ENCODE results near the gene MEF2D.

DNA sequence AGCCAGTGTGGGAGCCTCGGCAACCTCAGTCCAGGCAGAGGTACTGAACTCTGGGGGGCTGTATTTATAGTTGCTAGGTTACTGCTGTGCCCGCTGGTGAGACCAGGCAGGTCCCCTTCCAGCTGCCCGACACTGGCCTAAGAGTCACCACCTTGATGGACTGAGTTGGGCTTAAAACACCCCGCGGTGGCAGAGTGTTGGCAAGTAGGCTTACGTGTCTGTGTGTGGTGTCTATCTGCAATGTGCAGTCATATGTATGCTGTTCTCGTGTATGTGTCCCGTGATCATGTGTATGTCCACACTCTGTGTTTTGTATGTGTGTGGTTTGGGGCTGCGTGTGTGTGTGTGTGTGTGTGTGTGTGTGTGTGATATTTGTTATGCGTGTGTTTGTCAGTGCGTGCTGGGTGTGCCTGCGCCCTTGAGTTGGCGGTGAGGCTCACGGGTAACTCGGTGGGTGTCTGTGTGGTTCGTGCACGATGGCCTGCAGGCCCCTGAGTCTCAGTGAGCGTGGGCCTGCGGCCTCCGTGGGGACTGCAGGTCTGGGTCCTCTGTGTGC lies 65.5 kb downstream of the MEF2D start:
- TF ChIP-seq, protein P1, sequence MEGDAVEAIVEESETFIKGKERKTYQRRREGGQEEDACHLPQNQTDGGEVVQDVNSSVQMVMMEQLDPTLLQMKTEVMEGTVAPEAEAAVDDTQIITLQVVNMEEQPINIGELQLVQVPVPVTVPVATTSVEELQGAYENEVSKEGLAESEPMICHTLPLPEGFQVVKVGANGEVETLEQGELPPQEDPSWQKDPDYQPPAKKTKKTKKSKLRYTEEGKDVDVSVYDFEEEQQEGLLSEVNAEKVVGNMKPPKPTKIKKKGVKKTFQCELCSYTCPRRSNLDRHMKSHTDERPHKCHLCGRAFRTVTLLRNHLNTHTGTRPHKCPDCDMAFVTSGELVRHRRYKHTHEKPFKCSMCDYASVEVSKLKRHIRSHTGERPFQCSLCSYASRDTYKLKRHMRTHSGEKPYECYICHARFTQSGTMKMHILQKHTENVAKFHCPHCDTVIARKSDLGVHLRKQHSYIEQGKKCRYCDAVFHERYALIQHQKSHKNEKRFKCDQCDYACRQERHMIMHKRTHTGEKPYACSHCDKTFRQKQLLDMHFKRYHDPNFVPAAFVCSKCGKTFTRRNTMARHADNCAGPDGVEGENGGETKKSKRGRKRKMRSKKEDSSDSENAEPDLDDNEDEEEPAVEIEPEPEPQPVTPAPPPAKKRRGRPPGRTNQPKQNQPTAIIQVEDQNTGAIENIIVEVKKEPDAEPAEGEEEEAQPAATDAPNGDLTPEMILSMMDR (IDR thresholded peaks at IDR 0.05; ENCODE audit: low read depth, low read length): no peak
- no peak for TF ChIP-seq EZH2phosphoT487 (IDR thresholded peaks at IDR 0.05; ENCODE audit: low read depth)

Data from OCI-LY3 (cell line).